HepG2 (cell line): Measurements from ENCODE around the gene ARMH4. TPM values are rescaled to one million over a fixed set of nuclear protein-coding genes. Genes with fewer than 3 reads are reported as not detected.
A peak's percentile ranks its signal among the peaks of the same experiment; 100 is the strongest.

Experiments
- ETV6 ChIP-seq: sonication (generic); formaldehyde crosslinking; conservative IDR thresholded peaks from 2 replicates; pipeline ENCODE4 v1.4.0; 2020; ENCODE audit warnings: missing genetic modification reagents
- FOXK1 ChIP-seq: sonication (generic); formaldehyde crosslinking; IDR thresholded peaks from 2 replicates; pipeline ENCODE4 v1.4.0; 2020; ENCODE audit warnings: low read depth, missing genetic modification reagents, borderline replicate concordance
- NFIB ChIP-seq: sonication (generic); formaldehyde crosslinking; IDR thresholded peaks from 2 replicates; pipeline ENCODE4 v1.9.0; 2021; ENCODE audit warnings: missing genetic modification reagents, mild to moderate bottlenecking, borderline replicate concordance
- TOE1 ChIP-seq: sonication (generic); formaldehyde crosslinking; IDR thresholded peaks from 2 replicates; pipeline ENCODE4 v1.4.0; 2020; ENCODE audit warnings: mild to moderate bottlenecking, missing genetic modification reagents
- ZBTB7B ChIP-seq: sonication (generic); formaldehyde crosslinking; IDR thresholded peaks from 2 replicates; pipeline ENCODE4 v1.4.0; 2020; ENCODE audit warnings: missing genetic modification reagents
- ZNF10 ChIP-seq: sonication (generic); formaldehyde crosslinking; IDR thresholded peaks from 2 replicates; pipeline ENCODE4 v1.4.0; 2020; ENCODE audit warnings: mild to moderate bottlenecking, low read depth, missing genetic modification reagents, borderline replicate concordance
- ZNF12 ChIP-seq: sonication (generic); formaldehyde crosslinking; IDR thresholded peaks from 2 replicates; pipeline ENCODE4 v1.5.0; 2020; ENCODE audit warnings: missing genetic modification reagents
- ZNF382 ChIP-seq: sonication (generic); formaldehyde crosslinking; IDR thresholded peaks from 2 replicates; pipeline ENCODE4 v1.5.0; 2020; ENCODE audit warnings: missing genetic modification reagents, mild to moderate bottlenecking, borderline replicate concordance
- ZNF431 ChIP-seq: sonication (generic); formaldehyde crosslinking; IDR thresholded peaks from 2 replicates; pipeline ENCODE4 v1.9.0; 2022; ENCODE audit warnings: missing genetic modification reagents, low read depth, mild to moderate bottlenecking, borderline replicate concordance
- ZNF468 ChIP-seq: sonication (generic); formaldehyde crosslinking; IDR thresholded peaks from 2 replicates; pipeline ENCODE4 v1.8.0; 2022; ENCODE audit warnings: mild to moderate bottlenecking, moderate library complexity, missing genetic modification reagents
- polyA plus RNA-seq, 8 experiments: library from polyadenylated mRNA; depleted of rRNA in 3 of 8; stranded (reverse) in 7 of 8; unstranded in 1 of 8; fragments of >200 nt; fragmentation: Illumina TruSeq in 4 of 8; extraction: Trizol in 4 of 8; gene quantifications; 2 replicates each; pipeline versions ENCODE4 v1.2.1 to v1.2.3, GENCODE V29; 2011 to 2016; ENCODE audit warnings: low read depth in 4 of 8, missing spikeins in 1 of 8, mixed read lengths in 1 of 8; ENCODE audit not compliant: insufficient read depth in 1 of 8
- total RNA-seq, 5 experiments: library from RNA; depleted of rRNA; stranded (reverse); fragments of >200 nt; fragmentation: Illumina TruSeq; extraction: Trizol; gene quantifications; 2 replicates each; pipeline ENCODE4 v1.2.3, GENCODE V29; 2016; ENCODE audit warnings: low read depth in 1 of 5
- TF ChIP-seq, protein P1 (sequence below): sonication (generic); formaldehyde crosslinking; IDR thresholded peaks from 2 replicates; pipeline ENCODE4 v1.4.0; 2020; ENCODE audit warnings: missing genetic modification reagents, mild to moderate bottlenecking, borderline replicate concordance
- TF ChIP-seq, protein P2 (sequence below): sonication (generic); formaldehyde crosslinking; IDR thresholded peaks from 2 replicates; pipeline ENCODE4; 2020; ENCODE audit warnings: missing genetic modification reagents, mild to moderate bottlenecking, borderline replicate concordance
- TF ChIP-seq, protein P3 (sequence below): sonication (generic); formaldehyde crosslinking; IDR thresholded peaks from 2 replicates; pipeline ENCODE4 v1.4.0; 2020; ENCODE audit warnings: mild to moderate bottlenecking, missing genetic modification reagents
- TF ChIP-seq, protein P4 (sequence below): sonication (generic); formaldehyde crosslinking; IDR thresholded peaks from 2 replicates; pipeline ENCODE4 v1.9.0; 2021; ENCODE audit warnings: mild to moderate bottlenecking, missing genetic modification reagents

Gene ARMH4
- total and polyA plus RNA-seq, 2 of the 13 experiments (the other 11 are each of a cell fraction or from before 2014, with no cell fraction given) = 0.02 to 0.18 TPM

DNA sequence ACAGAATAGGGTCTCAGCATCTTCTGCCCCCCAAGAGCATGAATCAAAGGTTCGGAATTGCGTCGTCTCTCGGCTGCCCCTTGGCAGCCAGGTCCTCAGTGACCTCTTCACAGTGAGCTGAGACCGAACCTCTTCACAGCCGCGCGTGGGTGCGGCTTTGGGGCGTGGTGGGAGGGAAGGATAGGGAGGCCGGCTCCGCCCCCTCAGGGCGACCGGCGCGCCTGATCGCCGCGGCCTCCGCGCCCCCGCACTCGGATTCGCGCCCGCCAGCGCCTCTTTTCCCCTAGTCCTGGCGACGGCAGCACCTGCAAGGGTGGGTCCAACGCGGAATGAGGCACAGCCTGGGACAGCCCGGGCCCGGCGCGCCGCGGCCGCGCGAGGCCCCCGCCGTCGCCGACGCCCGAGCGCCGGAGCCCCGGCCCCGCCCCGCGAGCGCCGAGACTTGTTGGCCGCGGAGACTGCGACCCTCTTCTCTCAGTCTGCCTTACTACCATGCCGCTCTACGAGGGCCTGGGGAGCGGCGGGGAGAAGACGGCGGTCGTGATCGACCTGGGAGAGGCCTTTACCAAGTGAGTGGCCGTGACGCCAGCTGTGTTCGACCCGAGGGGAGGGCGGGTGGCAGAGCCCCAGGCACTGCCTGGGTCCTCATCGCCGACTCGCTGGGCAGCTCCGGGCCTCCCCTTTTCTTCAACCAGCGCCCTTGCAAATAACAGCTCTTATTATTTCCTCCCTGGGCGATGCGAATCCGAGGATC is 47.9 kb upstream of the ARMH4 start, which contains the start of gene ACTR10 (continued):
- TF ChIP-seq, protein P1, sequence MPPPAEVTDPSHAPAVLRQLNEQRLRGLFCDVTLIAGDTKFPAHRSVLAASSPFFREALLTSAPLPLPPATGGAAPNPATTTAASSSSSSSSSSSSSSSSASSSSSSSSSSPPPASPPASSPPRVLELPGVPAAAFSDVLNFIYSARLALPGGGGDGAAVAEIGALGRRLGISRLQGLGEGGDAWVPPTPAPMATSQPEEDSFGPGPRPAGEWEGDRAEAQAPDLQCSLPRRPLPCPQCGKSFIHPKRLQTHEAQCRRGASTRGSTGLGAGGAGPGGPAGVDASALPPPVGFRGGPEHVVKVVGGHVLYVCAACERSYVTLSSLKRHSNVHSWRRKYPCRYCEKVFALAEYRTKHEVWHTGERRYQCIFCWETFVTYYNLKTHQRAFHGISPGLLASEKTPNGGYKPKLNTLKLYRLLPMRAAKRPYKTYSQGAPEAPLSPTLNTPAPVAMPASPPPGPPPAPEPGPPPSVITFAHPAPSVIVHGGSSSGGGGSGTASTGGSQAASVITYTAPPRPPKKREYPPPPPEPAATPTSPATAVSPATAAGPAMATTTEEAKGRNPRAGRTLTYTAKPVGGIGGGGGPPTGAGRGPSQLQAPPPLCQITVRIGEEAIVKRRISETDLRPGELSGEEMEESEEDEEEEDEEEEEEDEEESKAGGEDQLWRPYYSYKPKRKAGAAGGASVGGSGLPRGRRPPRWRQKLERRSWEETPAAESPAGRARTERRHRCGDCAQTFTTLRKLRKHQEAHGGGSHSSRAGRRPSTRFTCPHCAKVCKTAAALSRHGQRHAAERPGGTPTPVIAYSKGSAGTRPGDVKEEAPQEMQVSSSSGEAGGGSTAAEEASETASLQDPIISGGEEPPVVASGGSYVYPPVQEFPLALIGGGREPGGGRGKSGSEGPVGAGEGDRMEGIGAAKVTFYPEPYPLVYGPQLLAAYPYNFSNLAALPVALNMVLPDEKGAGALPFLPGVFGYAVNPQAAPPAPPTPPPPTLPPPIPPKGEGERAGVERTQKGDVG = no peak
- TF ChIP-seq, protein P2, sequence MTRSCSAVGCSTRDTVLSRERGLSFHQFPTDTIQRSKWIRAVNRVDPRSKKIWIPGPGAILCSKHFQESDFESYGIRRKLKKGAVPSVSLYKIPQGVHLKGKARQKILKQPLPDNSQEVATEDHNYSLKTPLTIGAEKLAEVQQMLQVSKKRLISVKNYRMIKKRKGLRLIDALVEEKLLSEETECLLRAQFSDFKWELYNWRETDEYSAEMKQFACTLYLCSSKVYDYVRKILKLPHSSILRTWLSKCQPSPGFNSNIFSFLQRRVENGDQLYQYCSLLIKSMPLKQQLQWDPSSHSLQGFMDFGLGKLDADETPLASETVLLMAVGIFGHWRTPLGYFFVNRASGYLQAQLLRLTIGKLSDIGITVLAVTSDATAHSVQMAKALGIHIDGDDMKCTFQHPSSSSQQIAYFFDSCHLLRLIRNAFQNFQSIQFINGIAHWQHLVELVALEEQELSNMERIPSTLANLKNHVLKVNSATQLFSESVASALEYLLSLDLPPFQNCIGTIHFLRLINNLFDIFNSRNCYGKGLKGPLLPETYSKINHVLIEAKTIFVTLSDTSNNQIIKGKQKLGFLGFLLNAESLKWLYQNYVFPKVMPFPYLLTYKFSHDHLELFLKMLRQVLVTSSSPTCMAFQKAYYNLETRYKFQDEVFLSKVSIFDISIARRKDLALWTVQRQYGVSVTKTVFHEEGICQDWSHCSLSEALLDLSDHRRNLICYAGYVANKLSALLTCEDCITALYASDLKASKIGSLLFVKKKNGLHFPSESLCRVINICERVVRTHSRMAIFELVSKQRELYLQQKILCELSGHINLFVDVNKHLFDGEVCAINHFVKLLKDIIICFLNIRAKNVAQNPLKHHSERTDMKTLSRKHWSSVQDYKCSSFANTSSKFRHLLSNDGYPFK (CRISPR knock-in tag) = no peak
- TF ChIP-seq ETV6 (no peak), TOE1 (CRISPR knock-in tag) (no peak), NFIB (CRISPR knock-in tag) (no peak), ZBTB7B (CRISPR knock-in tag) (0 out of 2 replicates have a peak, but pooled peaks have one; percentile 23), FOXK1 (no peak; the same call in 1 of the 2 replicates), ZNF12 (CRISPR knock-in tag) (no peak), ZNF431 (CRISPR knock-in tag) (no peak), ZNF468 (CRISPR knock-in tag) (no peak), ZNF382 (CRISPR knock-in tag) (no peak), ZNF10 (CRISPR knock-in tag) (no peak)
- TF ChIP-seq, protein P3, sequence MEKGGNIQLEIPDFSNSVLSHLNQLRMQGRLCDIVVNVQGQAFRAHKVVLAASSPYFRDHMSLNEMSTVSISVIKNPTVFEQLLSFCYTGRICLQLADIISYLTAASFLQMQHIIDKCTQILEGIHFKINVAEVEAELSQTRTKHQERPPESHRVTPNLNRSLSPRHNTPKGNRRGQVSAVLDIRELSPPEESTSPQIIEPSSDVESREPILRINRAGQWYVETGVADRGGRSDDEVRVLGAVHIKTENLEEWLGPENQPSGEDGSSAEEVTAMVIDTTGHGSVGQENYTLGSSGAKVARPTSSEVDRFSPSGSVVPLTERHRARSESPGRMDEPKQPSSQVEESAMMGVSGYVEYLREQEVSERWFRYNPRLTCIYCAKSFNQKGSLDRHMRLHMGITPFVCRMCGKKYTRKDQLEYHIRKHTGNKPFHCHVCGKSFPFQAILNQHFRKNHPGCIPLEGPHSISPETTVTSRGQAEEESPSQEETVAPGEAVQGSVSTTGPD (CRISPR knock-in tag) = no peak
- TF ChIP-seq, protein P4, sequence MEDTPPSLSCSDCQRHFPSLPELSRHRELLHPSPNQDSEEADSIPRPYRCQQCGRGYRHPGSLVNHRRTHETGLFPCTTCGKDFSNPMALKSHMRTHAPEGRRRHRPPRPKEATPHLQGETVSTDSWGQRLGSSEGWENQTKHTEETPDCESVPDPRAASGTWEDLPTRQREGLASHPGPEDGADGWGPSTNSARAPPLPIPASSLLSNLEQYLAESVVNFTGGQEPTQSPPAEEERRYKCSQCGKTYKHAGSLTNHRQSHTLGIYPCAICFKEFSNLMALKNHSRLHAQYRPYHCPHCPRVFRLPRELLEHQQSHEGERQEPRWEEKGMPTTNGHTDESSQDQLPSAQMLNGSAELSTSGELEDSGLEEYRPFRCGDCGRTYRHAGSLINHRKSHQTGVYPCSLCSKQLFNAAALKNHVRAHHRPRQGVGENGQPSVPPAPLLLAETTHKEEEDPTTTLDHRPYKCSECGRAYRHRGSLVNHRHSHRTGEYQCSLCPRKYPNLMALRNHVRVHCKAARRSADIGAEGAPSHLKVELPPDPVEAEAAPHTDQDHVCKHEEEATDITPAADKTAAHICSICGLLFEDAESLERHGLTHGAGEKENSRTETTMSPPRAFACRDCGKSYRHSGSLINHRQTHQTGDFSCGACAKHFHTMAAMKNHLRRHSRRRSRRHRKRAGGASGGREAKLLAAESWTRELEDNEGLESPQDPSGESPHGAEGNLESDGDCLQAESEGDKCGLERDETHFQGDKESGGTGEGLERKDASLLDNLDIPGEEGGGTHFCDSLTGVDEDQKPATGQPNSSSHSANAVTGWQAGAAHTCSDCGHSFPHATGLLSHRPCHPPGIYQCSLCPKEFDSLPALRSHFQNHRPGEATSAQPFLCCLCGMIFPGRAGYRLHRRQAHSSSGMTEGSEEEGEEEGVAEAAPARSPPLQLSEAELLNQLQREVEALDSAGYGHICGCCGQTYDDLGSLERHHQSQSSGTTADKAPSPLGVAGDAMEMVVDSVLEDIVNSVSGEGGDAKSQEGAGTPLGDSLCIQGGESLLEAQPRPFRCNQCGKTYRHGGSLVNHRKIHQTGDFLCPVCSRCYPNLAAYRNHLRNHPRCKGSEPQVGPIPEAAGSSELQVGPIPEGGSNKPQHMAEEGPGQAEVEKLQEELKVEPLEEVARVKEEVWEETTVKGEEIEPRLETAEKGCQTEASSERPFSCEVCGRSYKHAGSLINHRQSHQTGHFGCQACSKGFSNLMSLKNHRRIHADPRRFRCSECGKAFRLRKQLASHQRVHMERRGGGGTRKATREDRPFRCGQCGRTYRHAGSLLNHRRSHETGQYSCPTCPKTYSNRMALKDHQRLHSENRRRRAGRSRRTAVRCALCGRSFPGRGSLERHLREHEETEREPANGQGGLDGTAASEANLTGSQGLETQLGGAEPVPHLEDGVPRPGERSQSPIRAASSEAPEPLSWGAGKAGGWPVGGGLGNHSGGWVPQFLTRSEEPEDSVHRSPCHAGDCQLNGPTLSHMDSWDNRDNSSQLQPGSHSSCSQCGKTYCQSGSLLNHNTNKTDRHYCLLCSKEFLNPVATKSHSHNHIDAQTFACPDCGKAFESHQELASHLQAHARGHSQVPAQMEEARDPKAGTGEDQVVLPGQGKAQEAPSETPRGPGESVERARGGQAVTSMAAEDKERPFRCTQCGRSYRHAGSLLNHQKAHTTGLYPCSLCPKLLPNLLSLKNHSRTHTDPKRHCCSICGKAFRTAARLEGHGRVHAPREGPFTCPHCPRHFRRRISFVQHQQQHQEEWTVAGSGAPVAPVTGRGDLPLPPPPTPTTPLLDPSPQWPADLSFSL (CRISPR knock-in tag) = no peak
